Coronary artery (tissue), 2 donors: ENCODE results near the gene CDC123.

Source experiments
- DNase-seq: peaks from one replicate; pipeline ENCODE4 v3.0.0-alpha.2; 2017; ENCODE audit warnings: low spot score
- H3K27ac ChIP-seq, 2 donors: fragments of 200-600 bp; sonication (generic); one replicate each; pipeline ENCODE4 v1.5.1; 2016 to 2019
- H3K4me3 ChIP-seq: fragments of 200-600 bp; sonication (generic); 2 replicates; pipeline ENCODE4 v1.5.1; 2016; ENCODE audit warnings: mild to moderate bottlenecking, moderate library complexity
- TF ChIP-seq, protein P1 (sequence below): fragments of 200-600 bp; sonication (generic); IDR thresholded peaks from one replicate; pipeline ENCODE4 v1.5.1; 2019; ENCODE audit warnings: antibody characterized with exemption

Gene CDC123

DNA sequence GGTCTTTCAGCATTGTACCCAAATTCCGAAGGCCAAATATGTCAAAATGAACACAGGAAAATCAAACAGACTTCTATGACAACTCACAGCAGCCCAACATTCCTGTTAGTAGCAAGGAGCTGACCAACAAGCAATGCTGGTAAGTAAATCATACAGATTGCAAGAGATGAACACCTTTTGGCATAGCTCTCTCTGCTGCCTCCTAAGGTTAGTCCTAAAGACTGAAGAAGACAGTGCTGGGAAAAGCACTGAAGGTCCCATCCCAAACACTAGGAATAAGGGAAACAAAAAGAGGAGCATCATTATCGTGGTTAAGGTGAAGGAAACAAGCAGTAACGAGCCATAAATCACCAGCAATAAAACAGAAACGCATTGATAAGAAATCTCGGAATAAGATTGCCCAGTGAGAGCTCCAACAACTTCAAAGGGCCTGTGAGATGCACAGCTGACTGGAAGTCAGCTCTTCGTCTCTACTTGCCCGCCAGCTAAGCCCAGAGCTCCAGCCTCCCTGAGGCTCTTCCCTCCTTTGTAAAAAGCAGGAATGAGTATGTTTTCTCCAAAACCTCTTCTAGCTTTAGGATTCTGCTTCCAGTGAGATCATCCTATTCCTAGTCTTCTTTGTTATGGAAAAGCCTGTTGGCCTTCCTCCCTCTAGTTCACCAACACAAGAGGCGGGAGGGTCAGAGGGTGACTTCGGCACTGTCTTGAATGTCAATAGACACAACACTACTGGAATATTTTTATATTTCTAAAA is 15.6 kb upstream of the CDC123 start:
- H3K27ac ChIP-seq: no peak overlapping the region
- H3K4me3 ChIP-seq: no peak overlapping the region
- DNase-seq: no peak
- TF ChIP-seq, protein P1, sequence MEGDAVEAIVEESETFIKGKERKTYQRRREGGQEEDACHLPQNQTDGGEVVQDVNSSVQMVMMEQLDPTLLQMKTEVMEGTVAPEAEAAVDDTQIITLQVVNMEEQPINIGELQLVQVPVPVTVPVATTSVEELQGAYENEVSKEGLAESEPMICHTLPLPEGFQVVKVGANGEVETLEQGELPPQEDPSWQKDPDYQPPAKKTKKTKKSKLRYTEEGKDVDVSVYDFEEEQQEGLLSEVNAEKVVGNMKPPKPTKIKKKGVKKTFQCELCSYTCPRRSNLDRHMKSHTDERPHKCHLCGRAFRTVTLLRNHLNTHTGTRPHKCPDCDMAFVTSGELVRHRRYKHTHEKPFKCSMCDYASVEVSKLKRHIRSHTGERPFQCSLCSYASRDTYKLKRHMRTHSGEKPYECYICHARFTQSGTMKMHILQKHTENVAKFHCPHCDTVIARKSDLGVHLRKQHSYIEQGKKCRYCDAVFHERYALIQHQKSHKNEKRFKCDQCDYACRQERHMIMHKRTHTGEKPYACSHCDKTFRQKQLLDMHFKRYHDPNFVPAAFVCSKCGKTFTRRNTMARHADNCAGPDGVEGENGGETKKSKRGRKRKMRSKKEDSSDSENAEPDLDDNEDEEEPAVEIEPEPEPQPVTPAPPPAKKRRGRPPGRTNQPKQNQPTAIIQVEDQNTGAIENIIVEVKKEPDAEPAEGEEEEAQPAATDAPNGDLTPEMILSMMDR: no peak

DNA sequence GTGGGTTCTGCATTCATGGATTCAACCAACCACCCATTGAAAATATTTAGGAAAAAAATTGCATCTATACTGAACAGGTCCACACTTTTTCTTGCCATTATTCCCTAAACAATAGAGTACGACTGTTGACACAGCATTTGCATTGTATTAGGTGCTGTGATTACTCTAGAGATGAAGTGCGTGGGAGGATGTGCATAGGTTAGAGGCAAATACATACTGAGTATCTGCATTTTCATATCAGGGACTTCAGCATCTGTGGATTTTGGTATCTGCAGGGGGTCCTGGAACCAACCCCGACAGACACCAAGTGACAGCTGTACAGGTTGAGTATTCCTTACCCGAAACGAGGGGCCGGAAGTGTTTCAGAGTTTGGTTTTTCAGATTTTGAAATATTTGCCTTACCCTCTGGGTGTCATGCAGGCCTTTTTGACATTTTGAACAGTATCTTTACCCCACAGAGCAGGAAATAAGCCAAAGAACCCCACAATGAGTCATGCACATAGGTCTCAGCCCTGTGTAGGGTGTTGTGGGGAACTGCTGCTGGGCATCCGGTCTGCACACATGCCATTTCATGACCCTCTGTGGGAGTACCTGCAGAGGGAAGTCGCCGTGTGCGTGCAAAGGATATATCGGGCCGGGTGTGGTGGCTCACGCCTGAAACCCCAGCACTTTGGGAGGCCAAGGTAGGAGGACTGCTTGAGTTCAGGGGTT is 14.8 kb upstream of the CDC123 start:
- TF ChIP-seq, protein P1: no peak
- DNase-seq: no peak
- Histone ChIP-seq H3K27ac (no peak overlapping the region), H3K4me3 (no peak overlapping the region)

DNA sequence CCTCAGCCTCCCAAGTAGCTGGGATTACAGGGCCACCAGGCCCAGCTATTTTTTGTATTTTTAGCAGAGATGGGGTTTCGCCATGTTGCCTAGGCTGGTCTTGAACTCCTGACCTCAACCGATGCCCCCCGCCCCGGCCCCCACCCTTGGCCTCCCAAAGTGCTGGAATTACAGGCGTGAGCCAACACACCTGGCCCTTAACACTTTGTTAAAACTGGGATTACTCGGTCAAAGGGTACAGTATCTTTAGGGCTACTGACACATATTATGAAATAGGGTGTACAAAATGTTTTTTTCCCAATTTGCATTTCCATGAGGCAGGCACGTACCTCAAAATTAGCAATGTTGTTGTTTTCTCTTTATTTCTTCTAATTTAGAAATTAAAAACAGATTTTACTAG is 11.8 kb upstream of the CDC123 start:
- TF ChIP-seq, protein P1: no peak
- Histone ChIP-seq H3K4me3 (no peak overlapping the region), H3K27ac (no peak overlapping the region)
- no peak for DNase-seq

DNA sequence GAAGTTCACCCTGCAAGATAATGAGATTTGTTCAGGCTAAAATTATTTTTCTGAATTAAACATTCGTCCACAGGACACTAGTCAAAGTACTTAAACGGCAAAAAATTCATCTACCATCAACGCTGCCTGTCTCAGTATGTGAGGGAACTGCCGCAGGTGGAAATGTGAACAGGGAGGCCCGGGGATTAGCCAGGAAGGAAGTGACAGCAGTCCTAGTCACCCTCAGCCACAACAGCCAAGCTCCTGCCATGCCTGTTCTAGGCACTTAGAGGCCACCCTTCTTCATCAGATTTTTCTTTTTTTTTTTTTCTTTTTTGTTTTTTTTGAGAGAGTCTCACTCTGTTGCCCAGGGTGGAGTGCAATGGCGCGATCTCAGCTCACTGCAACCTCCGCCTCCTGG is 9.7 kb upstream of the CDC123 start:
- TF ChIP-seq, protein P1: no peak
- no peak for DNase-seq
- H3K27ac ChIP-seq: no peak overlapping the region
- H3K4me3 ChIP-seq: no peak overlapping the region

DNA sequence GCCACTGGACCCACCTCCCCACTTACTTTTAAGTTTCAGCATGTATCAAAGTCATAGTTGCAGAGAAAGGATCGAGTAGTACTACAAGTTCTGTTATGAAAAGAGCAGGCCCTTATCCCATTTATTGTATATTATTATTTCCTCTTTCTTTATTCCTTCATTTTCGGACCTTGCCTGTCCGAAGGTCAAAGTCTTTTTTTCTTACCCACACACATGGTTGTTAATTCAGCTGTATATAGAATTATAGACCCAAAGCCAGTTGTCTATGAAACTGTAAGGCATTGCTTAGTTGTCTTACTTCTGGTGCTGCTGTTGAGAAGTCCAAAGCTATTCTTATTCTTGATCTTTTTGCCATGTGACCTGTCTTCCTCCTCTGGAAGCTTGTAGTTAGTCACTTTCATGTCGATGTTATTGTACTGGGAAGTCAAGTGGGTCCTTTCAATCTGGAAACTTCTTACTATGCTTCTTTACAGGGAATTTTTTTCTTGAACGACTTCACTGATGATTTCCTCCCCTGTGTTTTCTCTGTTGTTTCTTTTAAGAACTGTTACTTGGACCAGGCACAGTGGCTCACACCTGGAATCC is 8.6 kb upstream of the CDC123 start:
- no peak overlapping the region for H3K27ac ChIP-seq
- DNase-seq: no peak
- TF ChIP-seq, protein P1: no peak
- no peak overlapping the region for H3K4me3 ChIP-seq

DNA sequence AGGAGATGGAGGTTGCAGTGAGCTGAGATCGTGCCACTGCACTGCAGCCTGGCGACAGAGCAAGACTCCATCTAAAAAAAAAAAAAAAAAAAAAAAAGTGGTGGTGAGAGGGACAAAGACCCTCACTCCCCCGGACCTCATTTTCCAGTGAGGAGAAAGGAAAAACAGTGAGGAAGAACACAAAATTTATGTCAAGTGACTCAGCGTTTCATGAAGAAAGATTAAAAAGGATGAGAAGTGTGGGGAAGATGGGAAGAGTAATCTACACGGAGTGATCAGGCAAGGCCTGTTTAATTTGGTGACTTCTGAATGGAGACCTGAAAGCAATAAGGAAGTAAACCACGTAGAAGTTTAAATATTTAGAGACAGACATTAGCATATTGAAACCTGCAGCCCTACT is 7.3 kb upstream of the CDC123 start:
- TF ChIP-seq, protein P1: no peak
- Histone ChIP-seq H3K27ac (no peak overlapping the region), H3K4me3 (no peak overlapping the region)
- DNase-seq: no peak
